Mucosa of rectum (tissue), 2 donors: ENCODE results near the gene PTPRG.

Experiments
- H3K27ac ChIP-seq, 2 donors: one replicate each; pipeline ENCODE4 v1.7.0; 2013; ENCODE audit warnings: inconsistent platforms in 2 of 2, low read depth in 2 of 2, low read length in 2 of 2
- H3K27me3 ChIP-seq, 2 donors: one replicate each; pipeline ENCODE4 v1.7.0; 2013; ENCODE audit warnings: low read length in 2 of 2; ENCODE audit not compliant: control insufficient read depth in 2 of 2, insufficient read depth in 2 of 2
- H3K36me3 ChIP-seq, 2 donors: one replicate each; pipeline ENCODE4 v1.7.0; 2013; ENCODE audit warnings: low read length in 2 of 2; ENCODE audit not compliant: control insufficient read depth in 2 of 2, insufficient read depth in 2 of 2
- H3K4me1 ChIP-seq, 2 donors: one replicate each; pipeline ENCODE4 v1.7.0; 2013; ENCODE audit warnings: low read length in 2 of 2, mild to moderate bottlenecking in 1 of 2; ENCODE audit not compliant: control insufficient read depth in 2 of 2, insufficient read depth in 2 of 2
- H3K4me3 ChIP-seq, 2 donors: one replicate each; pipeline ENCODE4 v1.7.0; 2013; ENCODE audit warnings: low read length in 2 of 2
- H3K9ac ChIP-seq, 2 donors: one replicate each; pipeline ENCODE4 v1.7.0; 2013; ENCODE audit warnings: low read length in 2 of 2, low read depth in 1 of 2, mild to moderate bottlenecking in 1 of 2
- H3K9me3 ChIP-seq, 2 donors: one replicate each; pipeline ENCODE4 v1.7.0; 2013; ENCODE audit warnings: low read length in 2 of 2; ENCODE audit not compliant: control insufficient read depth in 2 of 2
- donor health status: healthy.
- donor health status: Normal muscosa, but diverticular disease.

Gene PTPRG

DNA sequence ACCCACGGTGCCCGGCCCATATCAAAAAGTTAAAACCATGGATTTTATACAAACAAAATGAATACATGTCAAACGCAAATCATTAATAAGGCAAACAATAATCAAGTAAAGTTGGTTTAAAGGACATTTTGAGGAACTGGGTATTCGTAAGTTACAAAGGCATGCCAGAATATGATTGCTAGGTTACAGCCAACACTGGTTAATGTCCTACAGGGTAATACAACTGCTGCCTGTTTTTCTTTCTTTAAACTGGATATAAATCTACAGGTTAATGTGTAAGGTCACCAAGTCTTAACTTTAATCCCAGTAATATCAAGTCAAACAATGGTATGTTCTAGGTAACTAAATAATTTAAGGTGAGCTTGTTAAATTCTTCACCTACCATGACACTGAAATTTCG, 166.1 kb downstream of the PTPRG start:
- no peaks in the 10 kb centered on the region for H3K36me3 ChIP-seq
- no peak overlapping the region for H3K4me3 ChIP-seq
- H3K27me3 ChIP-seq = no peaks in the 10 kb centered on the region
- no peak overlapping the region for H3K9ac ChIP-seq
- H3K27ac ChIP-seq = no peak overlapping the region
- no peaks in the 10 kb centered on the region for H3K9me3 ChIP-seq
- H3K4me1 ChIP-seq = peaks cover 3 to 6% of the 10 kb centered on the region in 2 donors

DNA sequence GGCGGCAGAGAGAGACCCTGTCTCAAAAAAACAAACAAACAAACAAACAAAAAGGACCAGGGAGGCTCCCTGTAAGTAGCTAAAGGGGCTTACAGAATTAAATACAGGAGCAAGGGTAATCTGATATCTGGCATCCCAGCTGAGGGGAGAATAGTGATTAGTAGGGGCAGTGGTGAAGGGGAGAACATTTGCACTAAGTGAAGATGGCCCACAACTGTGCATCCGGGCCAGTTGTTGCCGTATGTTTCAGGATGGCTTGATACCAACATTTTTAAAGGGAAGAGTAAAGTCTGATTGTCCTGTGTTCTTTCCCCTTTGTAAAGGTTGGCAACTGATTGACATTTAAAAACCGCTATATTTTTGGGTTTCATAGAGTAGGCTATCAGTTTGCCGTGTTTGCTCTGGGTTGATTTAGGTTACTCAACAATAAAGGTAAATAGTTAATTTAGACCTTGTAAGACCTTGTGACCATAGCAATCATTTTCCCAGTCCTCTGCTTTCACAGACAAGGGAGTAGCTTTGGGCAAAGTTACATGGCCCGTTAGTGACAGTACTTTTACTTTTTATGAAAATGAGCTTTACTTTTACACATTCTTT, 167.8 kb downstream of the PTPRG start:
- no peak overlapping the region for H3K9ac ChIP-seq
- no peaks in the 10 kb centered on the region for H3K27me3 ChIP-seq
- no peaks in the 10 kb centered on the region for H3K36me3 ChIP-seq
- H3K4me3 ChIP-seq = no peak overlapping the region
- no peaks in the 10 kb centered on the region for H3K9me3 ChIP-seq
- no peak overlapping the region for H3K27ac ChIP-seq
- peaks cover 3 to 6% of the 10 kb centered on the region in 2 donors for H3K4me1 ChIP-seq

DNA sequence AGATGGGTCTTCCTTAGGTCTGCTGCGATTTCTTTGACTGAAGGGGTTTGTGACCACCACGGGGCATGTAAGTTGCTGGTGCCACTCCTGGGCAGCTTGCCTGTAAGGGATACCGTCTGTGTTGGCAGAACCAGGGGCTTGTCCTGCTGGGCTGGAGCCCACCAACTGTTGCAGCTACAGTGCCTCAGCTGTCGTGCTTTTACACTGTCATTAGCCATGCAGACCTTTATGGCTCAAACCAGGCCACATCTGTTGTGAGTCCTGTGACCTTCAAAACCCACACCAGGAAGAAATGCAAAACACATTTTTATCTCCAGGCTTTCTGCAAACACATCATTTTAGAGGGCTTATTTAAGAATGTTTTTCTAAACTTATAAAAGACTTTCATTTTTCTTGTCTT, 168.7 kb downstream of the PTPRG start:
- H3K27me3 ChIP-seq = no peaks in the 10 kb centered on the region
- no peaks in the 10 kb centered on the region for H3K9me3 ChIP-seq
- H3K4me1 ChIP-seq = peaks cover 3 to 6% of the 10 kb centered on the region in 2 donors
- H3K4me3 ChIP-seq = no peak overlapping the region
- H3K9ac ChIP-seq = no peak overlapping the region
- H3K36me3 ChIP-seq = no peaks in the 10 kb centered on the region
- H3K27ac ChIP-seq = no peak overlapping the region

DNA sequence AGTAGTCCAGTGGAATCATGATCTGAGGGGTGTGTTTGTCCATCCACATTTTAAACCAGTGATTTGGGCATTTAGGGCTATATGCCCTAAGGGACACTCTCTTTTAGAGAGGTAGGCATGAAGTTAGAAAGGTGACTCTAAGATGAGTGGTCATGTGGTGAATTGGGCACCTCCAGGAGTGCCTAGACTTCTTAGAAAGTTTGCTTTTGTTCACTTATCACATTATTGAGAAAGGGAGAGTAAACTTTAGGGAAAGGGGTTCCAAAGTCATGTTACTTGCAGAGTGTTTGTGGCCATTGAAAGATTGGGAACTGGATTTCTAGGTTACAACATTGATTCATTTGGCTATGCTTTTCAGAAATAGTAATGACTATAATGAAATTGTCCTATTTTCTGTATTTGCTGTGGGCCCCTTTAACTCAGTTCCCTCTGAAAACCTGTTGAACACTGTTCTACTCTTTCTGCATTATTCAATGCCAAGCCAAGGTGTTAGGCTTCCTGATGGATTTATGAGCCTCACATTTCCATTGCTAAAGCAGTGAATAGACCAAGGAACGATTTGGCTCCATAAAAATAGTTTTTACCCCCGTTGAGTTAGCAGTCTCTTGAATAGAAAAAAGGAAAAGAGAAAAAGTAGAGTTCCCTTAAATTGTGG, 169.3 kb downstream of the PTPRG start:
- no peak overlapping the region for H3K4me3 ChIP-seq

DNA sequence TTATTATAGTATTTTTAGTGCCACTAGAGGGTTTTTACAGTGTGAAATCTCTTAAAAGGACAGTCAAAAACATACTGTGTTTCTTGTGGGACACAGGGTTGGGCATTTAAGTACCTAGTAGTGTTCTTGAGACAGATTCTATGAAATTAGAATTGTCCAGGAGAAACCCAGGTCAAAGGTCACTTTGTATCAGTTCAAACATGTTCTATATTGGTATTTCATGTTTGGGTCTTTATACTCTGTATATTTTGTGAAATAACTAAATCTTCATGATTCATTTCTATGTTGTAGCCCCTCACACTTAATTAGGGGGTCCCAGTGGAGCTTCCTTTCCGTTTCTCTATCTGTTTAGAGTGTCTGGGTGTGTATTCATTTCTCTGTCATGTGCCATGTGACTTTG, 171.6 kb downstream of the PTPRG start:
- no peaks in the 10 kb centered on the region for H3K9me3 ChIP-seq
- H3K27me3 ChIP-seq = no peaks in the 10 kb centered on the region
- H3K4me3 ChIP-seq = no peak overlapping the region
- H3K4me1 ChIP-seq = peaks cover 0 to 3% of the 10 kb centered on the region in 2 donors
- no peaks in the 10 kb centered on the region for H3K36me3 ChIP-seq
- H3K9ac ChIP-seq = no peak overlapping the region
- no peak overlapping the region for H3K27ac ChIP-seq

More for the DNA sequence above, 169.3 kb downstream of the PTPRG start:
- peaks cover 3 to 5% of the 10 kb centered on the region in 2 donors for H3K4me1 ChIP-seq
- H3K9me3 ChIP-seq = no peaks in the 10 kb centered on the region
- H3K36me3 ChIP-seq = no peaks in the 10 kb centered on the region
- no peaks in the 10 kb centered on the region for H3K27me3 ChIP-seq
- H3K9ac ChIP-seq = no peak overlapping the region
- no peak overlapping the region for H3K27ac ChIP-seq

GRCh38 chr3:61733876-61734275, 172.5 kb downstream of the PTPRG start:
- Histone ChIP-seq H3K4me1 (no peaks in the 10 kb centered on the region), H3K27ac (no peak overlapping the region), H3K4me3 (no peak overlapping the region)

GRCh38 chr3:61734749-61735686, 173.6 kb downstream of the PTPRG start:
- no peak overlapping the region for H3K4me3 ChIP-seq
- no peaks in the 10 kb centered on the region for H3K36me3 ChIP-seq
- no peaks in the 10 kb centered on the region for H3K9me3 ChIP-seq
- H3K27me3 ChIP-seq = no peaks in the 10 kb centered on the region
- no peak overlapping the region for H3K9ac ChIP-seq
- no peak overlapping the region for H3K27ac ChIP-seq
- H3K4me1 ChIP-seq = no peaks in the 10 kb centered on the region

More at GRCh38 chr3:61733876-61734275, 172.5 kb downstream of the PTPRG start:
- Histone ChIP-seq H3K9me3 (no peaks in the 10 kb centered on the region), H3K9ac (no peak overlapping the region), H3K27me3 (no peaks in the 10 kb centered on the region), H3K36me3 (no peaks in the 10 kb centered on the region)

DNA sequence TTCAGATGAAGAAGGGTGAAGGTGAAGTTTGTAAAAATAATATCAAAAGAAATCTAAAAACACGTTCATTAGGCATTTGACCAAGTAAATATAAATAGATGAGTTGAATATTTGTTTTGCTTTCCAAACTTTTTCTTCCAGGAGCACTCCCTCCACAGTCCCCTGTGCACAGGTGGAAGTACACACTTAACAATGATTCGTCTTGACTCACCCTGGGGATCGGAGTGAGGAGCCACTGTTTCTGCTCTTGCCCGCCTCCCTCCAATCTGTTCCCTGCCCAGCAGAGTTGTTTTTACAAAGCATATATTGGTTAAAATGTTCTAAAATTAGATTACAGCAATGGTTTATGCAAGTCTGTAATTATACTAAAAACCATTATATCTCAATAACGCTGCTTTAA, 175.1 kb downstream of the PTPRG start:
- Histone ChIP-seq H3K9ac (no peak overlapping the region), H3K36me3 (no peaks in the 10 kb centered on the region)

GRCh38 chr3:61739640-61740039, 178.3 kb downstream of the PTPRG start:
- Histone ChIP-seq H3K27me3 (no peaks in the 10 kb centered on the region), H3K4me3 (no peak overlapping the region), H3K9ac (no peak overlapping the region), H3K36me3 (no peaks in the 10 kb centered on the region), H3K27ac (no peak overlapping the region), H3K4me1 (no peaks in the 10 kb centered on the region), H3K9me3 (no peaks in the 10 kb centered on the region)

More for the DNA sequence above, 175.1 kb downstream of the PTPRG start:
- Histone ChIP-seq H3K27ac (no peak overlapping the region), H3K9me3 (no peaks in the 10 kb centered on the region), H3K4me1 (no peaks in the 10 kb centered on the region), H3K4me3 (no peak overlapping the region), H3K27me3 (no peaks in the 10 kb centered on the region)

GRCh38 chr3:61740494-61740893, 179.1 kb downstream of the PTPRG start:
- H3K27ac ChIP-seq = no peak overlapping the region
- no peaks in the 10 kb centered on the region for H3K4me1 ChIP-seq
- no peaks in the 10 kb centered on the region for H3K36me3 ChIP-seq
- H3K9ac ChIP-seq = no peak overlapping the region
- no peaks in the 10 kb centered on the region for H3K27me3 ChIP-seq
- no peaks in the 10 kb centered on the region for H3K9me3 ChIP-seq
- H3K4me3 ChIP-seq = no peak overlapping the region
